Aorta (tissue), 5 donors: ENCODE measurements around the gene STXBP5. TPM values are rescaled to one million over a fixed set of nuclear protein-coding genes. Genes with fewer than 3 reads are reported as not detected.

ENCODE experiments used
- ATAC-seq: fragments of 200-7000 bp; cut with Tn5 transposase; one replicate; pipeline ENCODE4 v1.9.1; 2022; ENCODE audit warnings: moderate library complexity; ENCODE audit not compliant: low FRiP score
- DNase-seq, 2 donors: peaks; one replicate each; pipeline ENCODE4 v3.0.0-alpha.2; 2020
- H3K27ac ChIP-seq, 2 donors: one replicate each; pipeline ENCODE4 v1.5.1; 2013; ENCODE audit warnings: low read length in 2 of 2, mild to moderate bottlenecking in 2 of 2, moderate library complexity in 2 of 2, control low read depth in 1 of 2, inconsistent platforms in 1 of 2, low read depth in 1 of 2
- H3K27me3 ChIP-seq, 2 donors: one replicate each; pipeline ENCODE4 v1.6.1; 2013; ENCODE audit warnings: control low read depth in 1 of 2, low read length in 1 of 2, mild to moderate bottlenecking in 1 of 2, moderate library complexity in 1 of 2; ENCODE audit not compliant: insufficient read depth in 2 of 2, control insufficient read depth in 1 of 2
- H3K36me3 ChIP-seq, 2 donors: one replicate each; pipeline ENCODE4 v1.6.1; 2013; ENCODE audit warnings: control low read depth in 1 of 2, low read length in 1 of 2, mild to moderate bottlenecking in 1 of 2; ENCODE audit not compliant: insufficient read depth in 2 of 2, control insufficient read depth in 1 of 2
- H3K4me1 ChIP-seq, 2 donors: one replicate each; pipeline ENCODE4 v1.6.1; 2013; ENCODE audit warnings: low read length in 2 of 2, control low read depth in 1 of 2, mild to moderate bottlenecking in 1 of 2, moderate library complexity in 1 of 2; ENCODE audit not compliant: insufficient read depth in 2 of 2, control insufficient read depth in 1 of 2
- H3K4me3 ChIP-seq, 2 donors: one replicate each; pipeline ENCODE4 v1.5.1; 2013; ENCODE audit warnings: low read length in 2 of 2, control low read depth in 1 of 2, mild to moderate bottlenecking in 1 of 2
- H3K9me3 ChIP-seq: one replicate; pipeline ENCODE4 v1.6.1; 2013; ENCODE audit warnings: mild to moderate bottlenecking, low read length; ENCODE audit not compliant: control insufficient read depth
- WGBS, 2 donors: extraction: QIAGEN DNeasy Blood & Tissue Kit; methylation state at CpG; one replicate each; pipeline ENCODE4 v1.1.7; 2013; 5-methylcytosine and 5-hydroxymethylcytosine counted together
- intact Hi-C, 2 donors: fragments of 100-400 bp; cut with DNase I; formaldehyde crosslinking; loops; one replicate each; pipeline versions ENCODE4 v1.14.2 to v1.15.0; 2022
- polyA plus RNA-seq, 2 donors: library from polyadenylated mRNA; stranded (reverse); fragments of 200-250 nt; gene quantifications; one replicate each; pipeline ENCODE4 v1.2.3, GENCODE V29; 2013
- total RNA-seq, 2 donors: library from RNA; stranded (reverse); fragmentation: NEBNext Ultra II Directional; extraction: Animal tissue kit (Norgen Biotek cat#: 25700); gene quantifications; one replicate each; pipeline ENCODE4 v1.2.1, GENCODE V29; 2021
- donor health status: healthy with polysubstance abuse.
- donor health status: Bipolar disorder and iron deficiency.
- donor health status: DM: no; HTN: no; CAD: no.
- donor health status: DM: no; HTN: no; CAD: no.
- donor health status: DM: yes; HTN: yes; CAD: no.

STXBP5 gene
- total and polyA plus RNA-seq, 4 donors, result 7.1 to 28.9 (median 19.9) TPM

- no peaks in the 10 kb centered on the region for H3K36me3 ChIP-seq
- peak; percentile 90 for ATAC-seq
- H3K9me3 ChIP-seq, result no peaks in the 10 kb centered on the region
- peak overlapping the region; percentile 92 to 99 for H3K27ac ChIP-seq
- no peaks in the 10 kb centered on the region for H3K27me3 ChIP-seq
- H3K4me1 ChIP-seq, result no peaks in the 10 kb centered on the region
- H3K4me3 ChIP-seq, result peak overlapping the region; percentile 88 to 95
- WGBS, 2 donors, result 0 to 1% methylated on average over 55 to 74 of the region's 74 CpGs
- intact Hi-C loops, result loop anchor here (1.0 to 10.0 kb wide), 5 partner anchors 84 to 659 kb away; partner anchors contain the start of gene RAB32 (in 1 of the 2)
- peak; percentile 83 to 90 for DNase-seq
Observed at GRCh38 chr6:147203311-147204059, 732 bp upstream of the STXBP5 start.

GRCh38 chr6:147204843-147205311 is 660 bp downstream of the STXBP5 start:
- Histone ChIP-seq H3K4me1 (no peaks in the 10 kb centered on the region), H3K27me3 (no peaks in the 10 kb centered on the region), H3K36me3 (no peaks in the 10 kb centered on the region), H3K9me3 (no peaks in the 10 kb centered on the region), H3K4me3 (peak overlapping the region; percentile 88 to 95), H3K27ac (peak overlapping the region in 1 of 2 donors; percentile 99)
- no peak for DNase-seq
- 4% methylated on average over 11 of the region's 11 CpGs for WGBS, 2 donors
- intact Hi-C loops, result loop anchor here (5.0 to 10.0 kb wide), 4 partner anchors 82 to 660 kb away; partner anchors contain the start of gene RAB32 (in 1 of the 2)
- ATAC-seq, result no peak

GRCh38 chr6:147205690-147206600 is 1.7 kb downstream of the STXBP5 start:
- H3K9me3 ChIP-seq, result no peaks in the 10 kb centered on the region
- no peaks in the 10 kb centered on the region for H3K36me3 ChIP-seq
- H3K4me3 ChIP-seq, result peak overlapping the region; percentile 47 to 95
- DNase-seq (no peak), ATAC-seq (no peak)
- 54 to 62% methylated on average over 5 of the region's 5 CpGs for WGBS, 2 donors
- intact Hi-C loops, result loop anchor here in 1 of 2 donors (10.0 kb wide), 2 partner anchors 291 to 661 kb away; partner anchors contain the start of gene RAB32
- H3K27me3 ChIP-seq, result no peaks in the 10 kb centered on the region
- peak overlapping the region in 1 of 2 donors; percentile 39 for H3K27ac ChIP-seq
- H3K4me1 ChIP-seq, result no peaks in the 10 kb centered on the region

GRCh38 chr6:147207351-147207750 is 3.1 kb downstream of the STXBP5 start:
- Histone ChIP-seq H3K27ac (peak overlapping the region in 1 of 2 donors; percentile 43), H3K4me3 (peak overlapping the region in 1 of 2 donors; percentile 48), H3K4me1 (no peaks in the 10 kb centered on the region), H3K36me3 (no peaks in the 10 kb centered on the region), H3K27me3 (no peaks in the 10 kb centered on the region), H3K9me3 (no peaks in the 10 kb centered on the region)
- WGBS, 2 donors, result 17 to 19% methylated on average over 6 of the region's 6 CpGs
- DNase-seq (no peak), ATAC-seq (no peak)
- intact Hi-C loops, result loop anchor here in 1 of 2 donors (10.0 kb wide), 2 partner anchors 293 to 663 kb away; partner anchors contain the start of gene RAB32

GRCh38 chr6:147207837-147208754 is 3.9 kb downstream of the STXBP5 start:
- Histone ChIP-seq H3K36me3 (no peaks in the 10 kb centered on the region), H3K27me3 (no peaks in the 10 kb centered on the region), H3K27ac (no peak overlapping the region), H3K4me3 (no peak overlapping the region), H3K4me1 (no peaks in the 10 kb centered on the region), H3K9me3 (no peaks in the 10 kb centered on the region)
- ATAC-seq (no peak), DNase-seq (no peak)
- WGBS, 2 donors, result 82 to 89% methylated on average over 4 of the region's 4 CpGs
- intact Hi-C loops, result loop anchor here in 1 of 2 donors (10.0 kb wide), 2 partner anchors 293 to 663 kb away; partner anchors contain the start of gene RAB32

- no peak overlapping the region for H3K4me3 ChIP-seq
- H3K27ac ChIP-seq, result no peak overlapping the region
- no peaks in the 10 kb centered on the region for H3K9me3 ChIP-seq
- ATAC-seq (no peak), DNase-seq (no peak)
- 50 to 53% methylated on average over 2 of the region's 2 CpGs for WGBS, 2 donors
- H3K36me3 ChIP-seq, result no peaks in the 10 kb centered on the region
- no peaks in the 10 kb centered on the region for H3K4me1 ChIP-seq
- intact Hi-C loops, result loop anchor here in 1 of 2 donors (10.0 kb wide), 2 partner anchors 295 to 665 kb away; partner anchors contain the start of gene RAB32
- no peaks in the 10 kb centered on the region for H3K27me3 ChIP-seq
Observed at GRCh38 chr6:147209762-147210449, 5.7 kb downstream of the STXBP5 start.

GRCh38 chr6:147211349-147211748 is 7.1 kb downstream of the STXBP5 start:
- no peaks in the 10 kb centered on the region for H3K27me3 ChIP-seq
- H3K9me3 ChIP-seq, result no peaks in the 10 kb centered on the region
- H3K4me1 ChIP-seq, result no peaks in the 10 kb centered on the region
- DNase-seq (no peak), ATAC-seq (no peak)
- intact Hi-C loops, result no loop called here
- 94 to 97% methylated on average over 2 of the region's 2 CpGs for WGBS, 2 donors
- no peaks in the 10 kb centered on the region for H3K36me3 ChIP-seq
- H3K4me3 ChIP-seq, result no peak overlapping the region
- H3K27ac ChIP-seq, result no peak overlapping the region
